Mesendoderm (in vitro differentiated cells): ENCODE results near the gene TRIM43.
"Not testable (repeated sequence)": the region's sequence is repeated elsewhere in the genome, so short reads cannot be mapped to it uniquely, and the experiment has no call there.

Experiments used
- DNase-seq: peaks from one replicate; pipeline ENCODE4 v3.0.0; 2013
- H2AK5ac ChIP-seq: 2 replicates; pipeline ENCODE4 v1.6.1; 2013; ENCODE audit warnings: low read length, inconsistent platforms
- H2BK120ac ChIP-seq: 2 replicates; pipeline ENCODE4 v1.6.1; 2013; ENCODE audit warnings: low read depth, mild to moderate bottlenecking, low read length, moderate library complexity, mixed read lengths
- H2BK15ac ChIP-seq: replicated peaks from 2 replicates; pipeline ENCODE4 v1.6.1; 2013; ENCODE audit warnings: low read depth, mild to moderate bottlenecking, moderate library complexity
- H2BK5ac ChIP-seq: 2 replicates; pipeline ENCODE4 v1.6.1; 2013; ENCODE audit warnings: low read length, inconsistent platforms
- H3K18ac ChIP-seq: 2 replicates; pipeline ENCODE4 v1.6.1; 2013; ENCODE audit warnings: mild to moderate bottlenecking, low read length, mixed read lengths
- H3K23ac ChIP-seq: one replicate; pipeline ENCODE4 v1.6.1; 2013; ENCODE audit warnings: low read length
- H3K27ac ChIP-seq: 2 replicates; pipeline ENCODE4 v1.5.1; 2013; ENCODE audit warnings: low read depth, mild to moderate bottlenecking, inconsistent platforms, low read length, moderate library complexity
- H3K27me3 ChIP-seq: 2 replicates; pipeline ENCODE4 v1.6.1; 2013; ENCODE audit warnings: low read length, control low read depth, mild to moderate bottlenecking, inconsistent platforms; ENCODE audit not compliant: insufficient read depth, poor library complexity
- H3K36me3 ChIP-seq: 2 replicates; pipeline ENCODE4 v1.6.1; 2013; ENCODE audit warnings: low read length, inconsistent platforms; ENCODE audit not compliant: control insufficient read depth, insufficient read depth
- H3K4ac ChIP-seq: one replicate; pipeline ENCODE4 v1.6.1; 2013; ENCODE audit warnings: low read depth, mild to moderate bottlenecking, low read length, moderate library complexity
- H3K4me1 ChIP-seq: 2 replicates; pipeline ENCODE4 v1.6.1; 2013; ENCODE audit warnings: low read depth, low read length, inconsistent platforms; ENCODE audit not compliant: control insufficient read depth
- H3K4me2 ChIP-seq: 2 replicates; pipeline ENCODE4 v1.6.1; 2013; ENCODE audit warnings: low read length
- H3K4me3 ChIP-seq: 2 replicates; pipeline ENCODE4 v1.5.1; 2013; ENCODE audit warnings: mild to moderate bottlenecking, low read length
- H3K56ac ChIP-seq: one replicate; pipeline ENCODE4 v1.6.1; 2013; ENCODE audit warnings: low read length
- H3K79me1 ChIP-seq: 2 replicates; pipeline ENCODE4 v1.6.1; 2013; ENCODE audit warnings: low read length, inconsistent platforms
- H3K79me2 ChIP-seq: 2 replicates; pipeline ENCODE4 v1.6.1; 2013; ENCODE audit warnings: mild to moderate bottlenecking, low read length; ENCODE audit not compliant: control insufficient read depth, insufficient read depth
- H3K9ac ChIP-seq: 2 replicates; pipeline ENCODE4 v1.6.1; 2013; ENCODE audit warnings: low read length, inconsistent platforms
- H4K5ac ChIP-seq: one replicate; pipeline ENCODE4 v1.6.1; 2013; ENCODE audit warnings: low read length
- H4K8ac ChIP-seq: one replicate; pipeline ENCODE4 v1.6.1; 2013; ENCODE audit warnings: low read depth, mild to moderate bottlenecking, control low read depth, low read length, moderate library complexity
- WGBS: extraction: QIAGEN DNeasy Blood & Tissue Kit; methylation state at CpG from one replicate; pipeline ENCODE4 v1.1.7; 2013; ENCODE audit warnings: low lambda C conversion rate, missing lambda C conversion rate; ENCODE audit not compliant: insufficient coverage; ENCODE audit errors: extremely low coverage; 5-methylcytosine and 5-hydroxymethylcytosine counted together

TRIM43 gene

DNA sequence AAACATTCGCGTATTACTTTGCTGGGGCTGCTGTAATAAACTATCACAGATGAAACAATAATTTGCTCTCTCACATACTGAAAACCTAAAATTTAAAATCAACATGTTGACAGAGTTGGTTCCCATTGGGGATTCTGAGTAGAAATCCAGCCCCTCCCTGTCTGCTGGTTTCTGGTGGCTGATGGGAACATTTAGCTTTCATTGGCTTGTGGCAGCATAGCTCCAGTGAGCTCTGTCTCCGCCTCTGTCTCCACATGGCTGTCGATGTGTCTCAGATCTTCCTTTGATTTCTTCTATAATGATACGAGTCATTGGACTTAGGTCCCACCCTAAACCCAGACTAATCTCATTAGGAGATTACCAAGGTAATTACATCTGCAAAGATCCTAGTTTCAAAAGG, 30.9 kb downstream of the TRIM43 start:
- H2BK5ac ChIP-seq, H2AK5ac ChIP-seq, H3K56ac ChIP-seq, H4K8ac ChIP-seq, H3K23ac ChIP-seq, H3K79me1 ChIP-seq, H3K4me1 ChIP-seq, DNase-seq, H2BK15ac ChIP-seq, H3K27ac ChIP-seq, H3K4me3 ChIP-seq, H3K27me3 ChIP-seq, H3K4me2 ChIP-seq, H3K18ac ChIP-seq, H3K9ac ChIP-seq, H3K36me3 ChIP-seq, H3K79me2 ChIP-seq, H3K4ac ChIP-seq, H4K5ac ChIP-seq, H2BK120ac ChIP-seq: not testable (repeated sequence)
- WGBS, result no CpG with 5 or more reads among the region's 5 CpGs

DNA sequence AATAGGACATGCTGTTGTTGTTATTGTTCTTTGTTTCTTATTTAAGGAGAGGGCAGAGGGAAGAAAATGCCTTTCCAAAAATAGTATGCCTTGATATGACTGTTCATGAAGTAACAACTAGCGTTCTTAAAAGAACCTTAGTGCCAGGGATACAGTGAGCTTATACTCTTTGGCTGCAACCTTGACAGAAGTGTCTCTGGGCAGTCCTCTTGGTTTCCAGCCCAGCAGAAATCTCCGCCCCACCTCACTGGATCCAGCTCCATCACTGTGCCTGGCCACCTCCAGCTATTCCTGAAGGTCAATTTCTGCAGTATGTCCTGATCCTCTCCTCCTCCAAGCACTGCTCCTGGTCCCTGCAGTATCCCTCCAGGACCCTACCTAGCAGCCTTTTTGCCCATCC, 39.2 kb downstream of the TRIM43 start:
- not testable (repeated sequence) for H3K27me3 ChIP-seq, H2BK5ac ChIP-seq, H4K5ac ChIP-seq, H2BK15ac ChIP-seq, H3K79me1 ChIP-seq, H2AK5ac ChIP-seq, DNase-seq, H3K9ac ChIP-seq, H3K36me3 ChIP-seq, H3K4me1 ChIP-seq, H3K23ac ChIP-seq, H3K4ac ChIP-seq, H2BK120ac ChIP-seq, H3K27ac ChIP-seq, H3K4me3 ChIP-seq, H3K56ac ChIP-seq, H3K4me2 ChIP-seq, H3K79me2 ChIP-seq, H3K18ac ChIP-seq, H4K8ac ChIP-seq
- WGBS, result no CpG with 5 or more reads among the region's 2 CpGs

- H2BK5ac ChIP-seq, H2AK5ac ChIP-seq, DNase-seq, H3K79me1 ChIP-seq, H3K4ac ChIP-seq, H3K4me1 ChIP-seq, H2BK15ac ChIP-seq, H3K9ac ChIP-seq, H3K27ac ChIP-seq, H2BK120ac ChIP-seq, H4K8ac ChIP-seq, H3K18ac ChIP-seq, H3K56ac ChIP-seq, H3K4me3 ChIP-seq, H3K4me2 ChIP-seq, H3K23ac ChIP-seq, H3K36me3 ChIP-seq, H3K79me2 ChIP-seq, H4K5ac ChIP-seq, H3K27me3 ChIP-seq: not testable (repeated sequence)
- WGBS, result no CpG with 5 or more reads among the region's 2 CpGs
Measured at GRCh38 chr2:95633626-95634259, 41.9 kb downstream of the TRIM43 start.

DNA sequence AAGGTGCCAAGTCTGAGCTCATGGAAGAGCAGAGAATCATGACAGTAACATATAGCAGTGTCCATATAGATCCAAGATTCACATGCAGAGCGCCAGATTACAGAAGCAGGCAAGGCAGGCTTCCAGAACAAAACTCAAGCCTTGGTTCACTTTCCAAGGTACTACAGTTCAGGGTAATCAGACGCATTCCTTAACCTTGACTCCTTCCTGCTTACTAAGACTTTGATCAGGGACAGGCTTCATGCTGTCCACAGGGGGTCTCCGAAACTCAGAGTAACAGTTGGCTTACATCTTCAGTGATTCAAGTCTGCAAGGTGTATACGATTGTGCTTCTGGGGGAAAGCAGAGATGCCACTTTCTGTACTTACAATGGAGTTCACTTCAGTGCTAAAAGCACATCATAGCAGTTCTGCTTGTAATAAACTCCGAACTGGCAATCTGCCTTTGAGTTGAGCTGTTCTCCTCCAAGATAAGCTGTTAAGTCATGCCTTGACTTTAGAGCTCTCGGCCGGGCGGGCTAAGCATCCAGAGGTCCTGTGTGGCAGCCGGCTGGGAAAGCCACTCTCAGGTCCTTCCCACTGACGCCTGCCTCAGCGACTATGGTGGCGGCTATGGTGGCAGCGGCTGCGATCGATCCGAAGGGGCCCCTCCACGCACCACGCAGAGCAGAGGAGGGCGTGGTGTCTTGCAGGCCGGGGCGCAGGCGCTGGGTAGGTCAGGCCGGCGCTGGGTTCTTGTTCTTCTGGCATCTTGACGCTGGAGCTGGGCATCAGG, 48.9 kb downstream of the TRIM43 start:
- not testable (repeated sequence) for H3K27ac ChIP-seq, H3K79me2 ChIP-seq, H3K23ac ChIP-seq, H2BK15ac ChIP-seq, H3K4ac ChIP-seq, DNase-seq, H3K18ac ChIP-seq, H3K4me2 ChIP-seq, H3K36me3 ChIP-seq, H2BK5ac ChIP-seq, H3K9ac ChIP-seq, H3K4me3 ChIP-seq, H4K8ac ChIP-seq, H3K79me1 ChIP-seq, H4K5ac ChIP-seq, H3K27me3 ChIP-seq, H3K4me1 ChIP-seq, H2AK5ac ChIP-seq, H3K56ac ChIP-seq, H2BK120ac ChIP-seq
- no CpG with 5 or more reads among the region's 25 CpGs for WGBS

GRCh38 chr2:95641289-95641575, 49.4 kb downstream of the TRIM43 start:
- not testable (repeated sequence) for H3K4me2 ChIP-seq, H3K56ac ChIP-seq, H2BK15ac ChIP-seq, DNase-seq, H3K23ac ChIP-seq, H3K4me3 ChIP-seq, H3K4me1 ChIP-seq, H2BK120ac ChIP-seq, H3K36me3 ChIP-seq, H2AK5ac ChIP-seq, H3K79me1 ChIP-seq, H3K9ac ChIP-seq, H3K79me2 ChIP-seq, H3K27ac ChIP-seq, H3K18ac ChIP-seq, H3K4ac ChIP-seq, H2BK5ac ChIP-seq, H3K27me3 ChIP-seq, H4K8ac ChIP-seq, H4K5ac ChIP-seq
- WGBS, result no CpG with 5 or more reads among the region's 9 CpGs

DNA sequence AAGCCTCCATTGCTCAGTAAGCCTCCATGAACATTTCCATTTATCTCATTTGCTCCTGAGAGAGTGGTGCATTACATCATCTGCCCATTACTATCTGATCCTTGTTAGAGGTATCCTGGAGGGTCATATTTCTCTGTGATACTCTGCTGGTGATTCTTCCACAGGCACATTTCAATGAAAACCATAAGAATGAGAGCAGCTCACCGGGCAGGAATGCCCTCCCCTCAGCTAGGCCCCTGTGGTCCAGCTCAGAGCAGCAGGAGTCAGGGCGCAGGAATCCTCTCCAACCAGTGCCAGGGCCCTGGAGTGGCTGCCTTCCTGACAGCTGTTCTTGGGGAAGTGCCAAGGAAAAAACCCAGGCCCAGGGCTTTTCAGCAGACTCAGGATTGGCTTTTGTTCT, 50.0 kb downstream of the TRIM43 start:
- not testable (repeated sequence) for H3K36me3 ChIP-seq, H3K27ac ChIP-seq, H3K56ac ChIP-seq, H3K27me3 ChIP-seq, H3K4me3 ChIP-seq, H3K4ac ChIP-seq, H3K79me1 ChIP-seq, H2BK120ac ChIP-seq, H4K5ac ChIP-seq, H2BK5ac ChIP-seq, H2BK15ac ChIP-seq, H2AK5ac ChIP-seq, DNase-seq, H3K4me1 ChIP-seq, H3K9ac ChIP-seq, H4K8ac ChIP-seq, H3K79me2 ChIP-seq, H3K23ac ChIP-seq, H3K4me2 ChIP-seq, H3K18ac ChIP-seq
- no CpG with 5 or more reads among the region's 2 CpGs for WGBS
